Bronchial epithelial cell (primary cell): Measurements from ENCODE around the gene P2RX3. TPM values are rescaled to one million over a fixed set of nuclear protein-coding genes. Genes with fewer than 3 reads are reported as not detected.

Experiments
- DNase-seq: peaks from one replicate; pipeline ENCODE4 v3.0.0-alpha.2; 2010; ENCODE audit warnings: low read depth
- FAIRE-seq: peaks from 2 replicates; lab custom pipeline; 2011; peaks lifted over from hg19 to GRCh38; lab: Jason Lieb, UNC
- H3K27me3 ChIP-seq: 2 replicates; pipeline ENCODE4 v1.5.1; 2011; ENCODE audit warnings: low read length; ENCODE audit not compliant: control insufficient read depth, insufficient read depth
- H3K36me3 ChIP-seq: 2 replicates; pipeline ENCODE4 v1.5.1; 2011; ENCODE audit warnings: low read length; ENCODE audit not compliant: control insufficient read depth, insufficient read depth
- H3K4me3 ChIP-seq: 2 replicates; pipeline ENCODE4 v1.5.1; 2011; ENCODE audit warnings: mild to moderate bottlenecking, low read depth, low read length, control low read depth
- CTCF ChIP-seq: IDR thresholded peaks from 2 replicates; pipeline ENCODE4 v1.5.1; 2011; ENCODE audit warnings: mild to moderate bottlenecking, moderate library complexity, low read length, control low read depth, inconsistent platforms; ENCODE audit not compliant: insufficient read depth, severe bottlenecking
- total RNA-seq: library from RNA; depleted of rRNA; stranded (reverse); fragments of >200 nt; gene quantifications from 2 replicates; pipeline ENCODE4 v1.2.1, GENCODE V29; 2014

Gene P2RX3
- total RNA-seq, 1 donor from 2014 or later = not detected

DNA sequence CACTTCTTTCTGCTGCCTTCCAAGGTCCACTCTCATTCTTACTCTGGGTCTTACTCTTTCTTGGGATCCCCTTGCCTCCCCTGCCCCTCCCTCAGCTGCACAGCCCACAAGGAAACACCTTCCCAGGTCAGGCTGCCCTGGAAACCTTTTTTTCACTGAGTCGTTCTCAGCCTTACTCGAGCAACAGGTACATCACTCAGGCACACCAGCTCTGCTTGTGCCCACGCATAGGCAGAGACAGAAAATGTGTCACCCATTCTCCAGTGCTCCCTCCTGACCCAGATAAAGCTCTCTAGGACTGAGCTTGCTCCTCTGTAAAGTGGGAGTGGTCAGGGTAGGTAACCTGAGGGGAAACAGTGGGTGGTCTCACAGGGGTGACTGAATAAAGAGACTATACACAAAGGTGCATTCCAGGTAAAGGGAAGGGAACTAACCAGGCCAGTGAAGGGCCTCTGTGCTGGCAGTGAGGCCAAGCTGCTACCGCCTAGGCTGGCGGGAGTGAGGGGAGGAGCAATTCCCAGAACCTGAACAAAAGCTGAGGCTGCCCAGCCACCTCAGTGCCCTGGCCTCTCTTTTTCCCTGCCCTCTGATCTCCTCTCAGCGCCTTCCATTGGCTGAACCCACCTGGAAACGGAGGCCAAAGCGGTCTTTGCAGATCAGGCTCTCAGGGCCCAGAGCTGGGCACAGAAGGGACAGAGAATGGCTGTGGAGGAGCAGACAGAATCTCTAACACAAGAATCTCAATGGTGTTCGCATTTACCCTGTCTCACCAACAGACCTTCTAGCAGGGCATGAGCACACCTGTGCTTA is 26.9 kb downstream of the P2RX3 start:
- no peaks in the 10 kb centered on the region for H3K36me3 ChIP-seq
- TF ChIP-seq CTCF = no peak
- DNase-seq (no peak), FAIRE-seq (no peak)
- no peaks in the 10 kb centered on the region for H3K27me3 ChIP-seq
- H3K4me3 ChIP-seq = no peak overlapping the region

DNA sequence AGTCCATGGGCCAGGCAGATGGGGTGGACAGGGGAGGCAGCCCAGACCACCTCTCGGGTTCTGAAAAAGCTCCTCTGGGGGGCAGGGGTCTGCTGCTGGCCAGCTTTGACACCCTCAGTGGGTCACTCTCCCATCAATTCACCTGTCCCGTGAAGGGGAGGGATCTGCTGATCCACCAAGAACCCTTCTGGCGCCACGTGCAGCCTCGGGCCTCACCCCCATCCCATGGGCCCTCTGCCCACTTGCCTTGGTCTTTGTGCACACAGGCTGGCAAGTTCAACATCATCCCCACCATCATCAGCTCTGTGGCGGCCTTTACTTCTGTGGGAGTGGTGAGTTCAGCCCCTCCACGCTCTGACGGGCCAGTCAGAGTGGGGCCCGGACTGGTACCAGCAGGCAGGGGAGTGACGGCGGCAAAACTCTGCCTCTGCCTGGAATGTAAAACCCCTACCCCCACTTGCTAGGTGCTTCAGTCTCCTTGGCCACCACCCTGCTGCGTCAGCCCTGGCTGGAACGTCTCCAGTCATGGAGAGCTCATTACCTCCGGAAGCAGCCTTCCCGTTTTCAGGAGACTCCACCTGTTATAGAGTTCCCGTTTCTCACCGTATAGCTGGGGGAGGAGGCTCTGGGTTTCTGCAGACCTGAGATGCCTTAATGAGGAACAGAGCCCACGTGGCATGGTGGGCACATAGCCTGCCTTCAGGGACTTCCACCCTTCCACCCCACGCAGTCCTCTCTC is 30.1 kb downstream of the P2RX3 start:
- no peak for TF ChIP-seq CTCF
- FAIRE-seq (no peak), DNase-seq (peak; percentile 82)
- Histone ChIP-seq H3K27me3 (no peaks in the 10 kb centered on the region), H3K4me3 (no peak overlapping the region), H3K36me3 (no peaks in the 10 kb centered on the region)

DNA sequence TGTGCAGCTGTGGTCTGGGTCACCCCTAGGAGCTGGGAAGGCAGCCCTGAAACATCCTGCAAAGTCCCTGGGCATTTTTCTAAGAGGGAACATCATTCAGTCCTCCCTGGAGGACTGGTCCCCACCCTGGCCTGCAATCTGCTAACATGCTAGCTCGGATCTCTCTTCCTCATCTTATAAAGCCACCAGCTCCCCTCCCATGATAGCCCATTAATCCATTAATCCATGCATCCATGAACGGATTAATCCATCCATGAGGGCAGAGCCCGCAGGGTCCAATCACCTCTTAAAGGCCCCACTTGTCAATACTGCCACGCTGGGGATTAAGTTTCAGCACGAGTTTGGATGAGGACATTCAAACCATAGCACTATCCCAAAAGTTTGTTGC is 30.7 kb downstream of the P2RX3 start:
- Histone ChIP-seq H3K27me3 (no peaks in the 10 kb centered on the region), H3K36me3 (no peaks in the 10 kb centered on the region), H3K4me3 (no peak overlapping the region)
- DNase-seq (no peak), FAIRE-seq (no peak)
- no peak for TF ChIP-seq CTCF

DNA sequence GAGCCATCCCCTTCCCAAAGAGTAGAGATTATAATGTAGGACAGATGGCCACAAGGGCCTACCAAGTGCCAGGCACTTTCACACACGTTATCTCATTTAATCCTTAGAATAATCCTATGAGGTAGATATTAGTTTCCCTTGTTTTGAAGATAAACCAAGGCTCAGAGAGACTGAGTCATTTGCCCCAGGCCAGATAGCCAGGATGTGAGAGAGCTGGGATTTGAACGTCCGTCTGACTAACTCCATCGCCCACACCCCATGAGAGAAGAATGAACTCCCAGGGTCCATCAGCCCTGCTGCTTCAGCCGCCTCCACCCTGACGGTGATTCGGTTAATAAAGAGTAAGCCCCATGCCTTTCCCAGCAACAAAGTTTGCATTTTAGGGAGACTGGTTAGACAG is 32.1 kb downstream of the P2RX3 start:
- no peaks in the 10 kb centered on the region for H3K27me3 ChIP-seq
- H3K4me3 ChIP-seq = no peak overlapping the region
- no peaks in the 10 kb centered on the region for H3K36me3 ChIP-seq
- no peak for TF ChIP-seq CTCF
- DNase-seq (peak; percentile 97), FAIRE-seq (no peak)

- no peak for DNase-seq
- no peaks in the 10 kb centered on the region for H3K27me3 ChIP-seq
- H3K36me3 ChIP-seq = no peaks in the 10 kb centered on the region
- no peak for TF ChIP-seq CTCF
- no peak for FAIRE-seq
- no peak overlapping the region for H3K4me3 ChIP-seq
These were observed 32.8 kb downstream of the P2RX3 start for GRCh38 chr11:57370941-57371340.
